GM03348 (cell line): ENCODE results near the gene RILPL1.

Source experiments
- DNase-seq: peaks from one replicate; pipeline ENCODE4 v3.0.0; 2012; ENCODE audit warnings: low spot score

Gene RILPL1

GRCh38 chr12:123428591-123428990, 104.9 kb downstream of the RILPL1 start:
- DNase-seq, result no peak

- no peak for DNase-seq
Observed at GRCh38 chr12:123427036-123427769, 106.3 kb downstream of the RILPL1 start.

- DNase-seq, result no peak
Observed at GRCh38 chr12:123421314-123421713, 112.2 kb downstream of the RILPL1 start.
